NCI-H2196 (cell line): Measurements from ENCODE around the gene PAPPA2.

ENCODE experiments used
- DNase-seq: peaks from one replicate; lab custom pipeline; 2025; ENCODE audit not compliant: unreplicated experiment; lab: John Stamatoyannopoulos, UW

The PAPPA2 gene

GRCh38 chr1:176494436-176494835 is 31.5 kb downstream of the PAPPA2 start:
- no peak for DNase-seq

GRCh38 chr1:176499671-176500070 is 36.7 kb downstream of the PAPPA2 start:
- DNase-seq: no peak

GRCh38 chr1:176501599-176501998 is 38.6 kb downstream of the PAPPA2 start:
- DNase-seq: no peak

GRCh38 chr1:176504848-176505553 is 42.0 kb downstream of the PAPPA2 start:
- DNase-seq: no peak

GRCh38 chr1:176512966-176513365 is 50.0 kb downstream of the PAPPA2 start:
- DNase-seq: no peak

- DNase-seq: no peak
Measured at GRCh38 chr1:176515310-176515709, 52.3 kb downstream of the PAPPA2 start.

GRCh38 chr1:176517484-176517883 is 54.5 kb downstream of the PAPPA2 start:
- DNase-seq: no peak

GRCh38 chr1:176521211-176521610 is 58.2 kb downstream of the PAPPA2 start:
- DNase-seq: no peak

- DNase-seq: no peak
Measured at GRCh38 chr1:176522310-176522845, 59.4 kb downstream of the PAPPA2 start.

- no peak for DNase-seq
Measured at GRCh38 chr1:176529395-176530090, 66.6 kb downstream of the PAPPA2 start.

GRCh38 chr1:176531036-176531435 is 68.1 kb downstream of the PAPPA2 start:
- DNase-seq: no peak

- no peak for DNase-seq
Measured at GRCh38 chr1:176531921-176532897, 69.2 kb downstream of the PAPPA2 start.

GRCh38 chr1:176533020-176533419 is 70.0 kb downstream of the PAPPA2 start:
- DNase-seq: no peak

- no peak for DNase-seq
Measured at GRCh38 chr1:176536588-176536987, 73.6 kb downstream of the PAPPA2 start.

- DNase-seq: no peak
Measured at GRCh38 chr1:176539018-176539417, 76.0 kb downstream of the PAPPA2 start.

- DNase-seq: no peak
Measured at GRCh38 chr1:176540428-176540827, 77.5 kb downstream of the PAPPA2 start.

- DNase-seq: no peak
Measured at GRCh38 chr1:176541663-176542062, 78.7 kb downstream of the PAPPA2 start.

- no peak for DNase-seq
Measured at GRCh38 chr1:176542352-176542751, 79.4 kb downstream of the PAPPA2 start.

GRCh38 chr1:176543360-176544129 is 80.6 kb downstream of the PAPPA2 start:
- no peak for DNase-seq

GRCh38 chr1:176545034-176545639 is 82.2 kb downstream of the PAPPA2 start:
- no peak for DNase-seq
